ENCODE data around the gene NT5DC1. TPM values are rescaled to one million over a fixed set of nuclear protein-coding genes. Genes with fewer than 3 reads are reported as not detected.

NT5DC1 gene
- total RNA-seq, 2 experiments from 2014 or later = 39.4 to 42.4 TPM

DNA sequence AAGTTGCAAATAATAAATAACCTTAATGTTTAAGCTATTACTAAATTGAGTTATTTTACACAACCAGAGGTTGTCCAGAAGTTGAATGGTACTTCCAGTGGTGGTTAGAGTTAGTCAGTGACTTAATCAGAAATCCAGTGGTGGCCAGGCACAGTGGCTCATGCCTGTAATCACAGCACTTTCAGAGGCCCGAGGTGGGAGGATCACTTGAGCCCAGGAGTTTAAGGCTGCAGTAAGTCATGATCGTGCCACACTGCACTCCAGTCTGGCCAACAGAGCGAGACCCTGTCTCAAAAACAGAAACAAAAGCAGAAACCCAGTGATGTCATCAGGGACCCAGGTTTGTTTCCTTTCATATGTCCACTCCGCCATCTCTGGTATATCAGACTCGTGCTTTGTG lies 118.2 kb downstream of the NT5DC1 start:
- POLR2A ChIA-PET = no interaction called here
- CTCF ChIA-PET = interaction anchor here (0.7 to 3.8 kb wide), 14 partner anchors 10 to 429 kb away, joined by 3 to 13 read pairs (median 6); partner anchors contain the start of gene TSPYL1

GRCh38 chr6:116221067-116221466 lies 120.4 kb downstream of the NT5DC1 start:
- intact Hi-C loops (cut with DNase I, micrococcal nuclease) = no loop called here
- no peak for DNase-seq
- ChIA-PET CTCF (no interaction called here), POLR2A (no interaction called here)
- H3K27me3 Mint-ChIP-seq = no peaks in the 10 kb centered on the region
- no peaks in the 10 kb centered on the region for H3K9me3 Mint-ChIP-seq (ENCODE audit: low read depth)
- peaks cover 11% of the 10 kb centered on the region for H3K36me3 Mint-ChIP-seq (ENCODE audit: low read depth)
- no peak overlapping the region for H3K4me3 Mint-ChIP-seq
- peaks cover 5% of the 10 kb centered on the region for H3K4me1 Mint-ChIP-seq
- no peak for ATAC-seq
- no peak overlapping the region for H3K27ac Mint-ChIP-seq

More for the DNA sequence above, 118.2 kb downstream of the NT5DC1 start:
- H3K36me3 Mint-ChIP-seq (ENCODE audit: low read depth) = peaks cover 11% of the 10 kb centered on the region
- H3K4me1 Mint-ChIP-seq = peaks cover 5% of the 10 kb centered on the region
- H3K4me3 Mint-ChIP-seq = no peak overlapping the region
- intact Hi-C loops (cut with DNase I, micrococcal nuclease) = loop anchor here (1.0 to 5.0 kb wide), 4 partner anchors 48 to 342 kb away; no protein-coding TSS in a partner anchor
- ATAC-seq (no peak), DNase-seq (no peak)
- H3K27me3 Mint-ChIP-seq = no peaks in the 10 kb centered on the region
- H3K27ac Mint-ChIP-seq = no peak overlapping the region
- H3K9me3 Mint-ChIP-seq (ENCODE audit: low read depth) = no peaks in the 10 kb centered on the region

DNA sequence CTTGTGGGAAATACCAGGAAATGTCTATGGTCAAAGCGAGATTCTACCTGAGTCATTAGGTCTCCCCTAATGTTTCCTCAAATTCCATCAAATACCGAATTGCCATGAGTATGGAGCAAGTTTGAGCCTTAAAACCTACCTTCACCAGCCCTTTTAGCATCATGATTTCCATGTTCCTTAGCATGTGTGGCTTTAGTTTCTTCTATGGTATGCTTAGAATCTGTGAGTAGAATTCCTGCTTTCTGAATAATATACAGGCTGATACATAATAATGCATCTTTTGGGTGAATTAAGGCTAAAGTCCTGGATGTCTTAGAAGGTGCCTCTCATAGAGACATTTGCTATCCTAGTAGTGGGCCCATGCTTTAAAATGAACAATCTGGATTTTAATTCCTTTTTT lies 121.3 kb downstream of the NT5DC1 start:
- Mint-ChIP-seq H3K9me3 (ENCODE audit: low read depth) (no peaks in the 10 kb centered on the region), H3K4me1 (peaks cover 4% of the 10 kb centered on the region), H3K27ac (no peak overlapping the region), H3K27me3 (no peaks in the 10 kb centered on the region), H3K36me3 (ENCODE audit: low read depth) (peaks cover 11% of the 10 kb centered on the region), H3K4me3 (no peak overlapping the region)
- CTCF ChIA-PET = no interaction called here
- POLR2A ChIA-PET = no interaction called here
- DNase-seq (no peak), ATAC-seq (no peak)
- intact Hi-C loops (cut with DNase I, micrococcal nuclease) = no loop called here

GRCh38 chr6:116223355-116223754 lies 122.7 kb downstream of the NT5DC1 start:
- POLR2A ChIA-PET = no interaction called here
- intact Hi-C loops (cut with DNase I, micrococcal nuclease) = no loop called here
- DNase-seq (no peak), ATAC-seq (no peak)
- H3K9me3 Mint-ChIP-seq (ENCODE audit: low read depth) = no peaks in the 10 kb centered on the region
- H3K4me1 Mint-ChIP-seq = no peaks in the 10 kb centered on the region
- no peak overlapping the region for H3K4me3 Mint-ChIP-seq
- CTCF ChIA-PET = interaction anchor here (1.0 kb wide), 1 partner anchor 12 kb away, joined by 3 read pairs; no protein-coding TSS in a partner anchor
- H3K27me3 Mint-ChIP-seq = no peaks in the 10 kb centered on the region
- no peak overlapping the region for H3K27ac Mint-ChIP-seq
- H3K36me3 Mint-ChIP-seq (ENCODE audit: low read depth) = peaks cover 11% of the 10 kb centered on the region

DNA sequence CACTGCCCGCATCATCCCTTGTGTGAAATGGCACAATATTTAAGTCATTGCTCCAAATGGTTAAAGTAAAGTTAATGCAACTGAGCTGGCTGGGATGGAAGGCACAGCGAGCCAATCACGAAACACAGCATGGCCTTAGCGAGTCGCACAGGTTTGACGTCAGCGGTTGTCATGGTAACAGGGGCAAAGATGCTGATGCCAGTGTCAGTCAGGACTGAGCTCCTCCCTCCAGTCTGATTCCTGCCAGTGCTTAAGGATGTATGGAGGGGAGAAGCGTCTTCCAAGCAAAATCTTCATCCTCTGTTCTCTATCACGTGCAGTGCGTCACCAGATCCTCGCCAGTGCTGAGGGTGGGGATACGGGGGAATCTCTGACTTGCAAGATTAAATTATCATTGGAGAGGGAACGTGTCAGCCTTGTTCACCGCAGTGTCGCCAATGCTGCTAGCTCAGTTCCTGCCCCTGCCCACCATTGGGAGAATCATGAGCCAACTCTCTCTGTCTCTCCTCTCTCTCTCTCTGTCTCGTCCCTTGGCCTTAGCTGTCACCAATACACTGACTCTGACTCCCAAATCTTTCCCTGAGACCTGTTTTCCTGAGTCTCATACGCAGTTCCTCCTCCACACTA lies 128.7 kb downstream of the NT5DC1 start:
- Mint-ChIP-seq H3K36me3 (ENCODE audit: low read depth) (peaks cover 4% of the 10 kb centered on the region), H3K27ac (no peak overlapping the region), H3K4me1 (no peaks in the 10 kb centered on the region), H3K27me3 (no peaks in the 10 kb centered on the region), H3K9me3 (ENCODE audit: low read depth) (no peaks in the 10 kb centered on the region), H3K4me3 (no peak overlapping the region)
- ChIA-PET CTCF (interaction anchor here (0.7 to 1.4 kb wide), 4 partner anchors 11 to 129 kb away, joined by 3 to 7 read pairs (median 4); partner anchors contain the start of gene NT5DC1), POLR2A (no interaction called here)
- no peak for ATAC-seq
- intact Hi-C loops (cut with DNase I, micrococcal nuclease) = no loop called here
- DNase-seq = peak; percentile 54

- ATAC-seq = no peak
- intact Hi-C loops (cut with DNase I, micrococcal nuclease) = no loop called here
- no peaks in the 10 kb centered on the region for H3K4me1 Mint-ChIP-seq
- peaks cover 5% of the 10 kb centered on the region for H3K36me3 Mint-ChIP-seq (ENCODE audit: low read depth)
- ChIA-PET POLR2A (no interaction called here), CTCF (interaction anchor here (0.6 to 1.4 kb wide), 4 partner anchors 11 to 53 kb away, joined by 3 read pairs; no protein-coding TSS in a partner anchor)
- H3K27ac Mint-ChIP-seq = no peak overlapping the region
- no peaks in the 10 kb centered on the region for H3K9me3 Mint-ChIP-seq (ENCODE audit: low read depth)
- no peak overlapping the region for H3K4me3 Mint-ChIP-seq
- no peaks in the 10 kb centered on the region for H3K27me3 Mint-ChIP-seq
- DNase-seq = no peak
Observed at GRCh38 chr6:116234689-116235088, 134.0 kb downstream of the NT5DC1 start.

DNA sequence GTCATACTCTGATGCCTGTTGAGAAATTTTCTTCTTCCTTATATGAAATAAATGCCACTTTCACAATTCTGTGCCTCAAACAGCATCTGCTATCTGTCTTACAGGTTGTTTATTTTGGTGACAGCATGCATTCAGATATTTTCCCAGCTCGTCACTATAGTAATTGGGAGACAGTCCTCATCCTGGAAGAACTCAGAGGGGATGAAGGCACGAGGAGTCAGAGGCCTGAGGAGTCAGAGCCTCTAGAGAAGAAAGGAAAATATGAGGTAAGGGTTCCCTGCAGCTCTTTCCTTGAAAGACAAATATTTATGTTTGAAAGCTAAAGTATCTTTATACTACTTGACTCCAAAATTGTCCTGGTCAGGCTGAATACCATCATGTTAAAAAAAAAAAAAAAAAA lies 137.4 kb downstream of the NT5DC1 start:
- POLR2A ChIA-PET = no interaction called here
- CTCF ChIA-PET = interaction anchor here (1.5 kb wide), 1 partner anchor 21 kb away, joined by 5 read pairs; no protein-coding TSS in a partner anchor
- H3K36me3 Mint-ChIP-seq (ENCODE audit: low read depth) = peaks cover 3% of the 10 kb centered on the region
- H3K27me3 Mint-ChIP-seq = no peaks in the 10 kb centered on the region
- no peaks in the 10 kb centered on the region for H3K9me3 Mint-ChIP-seq (ENCODE audit: low read depth)
- DNase-seq (no peak), ATAC-seq (no peak)
- intact Hi-C loops (cut with DNase I, micrococcal nuclease) = no loop called here
- no peaks in the 10 kb centered on the region for H3K4me1 Mint-ChIP-seq
- no peak overlapping the region for H3K27ac Mint-ChIP-seq
- no peak overlapping the region for H3K4me3 Mint-ChIP-seq

DNA sequence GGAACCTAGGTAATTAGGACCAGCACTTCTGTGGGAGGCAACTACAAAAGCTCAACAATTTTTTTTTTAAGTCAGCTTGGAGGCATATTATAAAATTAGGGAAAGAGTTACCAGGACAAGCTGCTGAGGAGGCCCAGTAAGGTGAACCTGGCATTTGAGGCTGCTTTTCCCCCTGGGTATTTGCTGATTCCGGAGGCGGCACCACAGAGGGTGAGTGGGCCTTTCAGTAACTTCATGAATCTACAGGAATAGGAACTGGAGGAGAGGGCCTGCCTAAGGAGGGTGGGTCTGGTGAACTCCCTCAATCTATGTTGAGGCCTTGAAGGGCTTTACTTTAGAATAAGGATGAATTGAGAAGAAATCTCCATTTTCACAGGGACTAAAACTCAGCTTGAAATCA lies 138.6 kb downstream of the NT5DC1 start:
- ATAC-seq = no peak
- Mint-ChIP-seq H3K4me3 (no peak overlapping the region), H3K27me3 (no peaks in the 10 kb centered on the region), H3K27ac (no peak overlapping the region), H3K4me1 (no peaks in the 10 kb centered on the region), H3K9me3 (ENCODE audit: low read depth) (no peaks in the 10 kb centered on the region), H3K36me3 (ENCODE audit: low read depth) (peaks cover 2% of the 10 kb centered on the region)
- POLR2A ChIA-PET = no interaction called here
- no peak for DNase-seq
- CTCF ChIA-PET = interaction anchor here (0.7 to 1.5 kb wide), 2 partner anchors 22 to 29 kb away, joined by 3 to 5 read pairs; no protein-coding TSS in a partner anchor
- intact Hi-C loops (cut with DNase I, micrococcal nuclease) = no loop called here

DNA sequence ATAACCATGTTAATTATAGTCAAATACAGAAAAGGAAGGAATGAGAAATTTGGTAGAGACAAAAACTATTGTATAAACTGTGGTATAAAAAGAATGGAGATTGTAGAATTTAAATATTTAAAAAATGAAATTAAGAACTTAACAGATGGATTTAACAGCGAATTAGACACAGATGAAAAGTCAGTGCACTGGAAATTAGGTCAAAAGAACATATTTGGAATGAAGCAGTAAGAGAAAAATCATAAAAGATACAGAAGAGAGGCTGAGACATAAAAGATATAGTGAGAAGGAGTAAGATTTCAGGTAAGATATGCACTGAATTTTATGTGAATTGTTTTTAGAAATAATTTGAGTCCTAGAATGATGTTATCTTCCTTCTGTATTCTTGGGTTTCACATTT lies 139.2 kb downstream of the NT5DC1 start:
- ChIA-PET CTCF (no interaction called here), POLR2A (no interaction called here)
- H3K9me3 Mint-ChIP-seq (ENCODE audit: low read depth) = no peaks in the 10 kb centered on the region
- peaks cover 5% of the 10 kb centered on the region for H3K36me3 Mint-ChIP-seq (ENCODE audit: low read depth)
- H3K4me3 Mint-ChIP-seq = no peak overlapping the region
- no peak overlapping the region for H3K27ac Mint-ChIP-seq
- DNase-seq (no peak), ATAC-seq (no peak)
- intact Hi-C loops (cut with DNase I, micrococcal nuclease) = no loop called here
- H3K27me3 Mint-ChIP-seq = no peaks in the 10 kb centered on the region
- no peaks in the 10 kb centered on the region for H3K4me1 Mint-ChIP-seq

DNA sequence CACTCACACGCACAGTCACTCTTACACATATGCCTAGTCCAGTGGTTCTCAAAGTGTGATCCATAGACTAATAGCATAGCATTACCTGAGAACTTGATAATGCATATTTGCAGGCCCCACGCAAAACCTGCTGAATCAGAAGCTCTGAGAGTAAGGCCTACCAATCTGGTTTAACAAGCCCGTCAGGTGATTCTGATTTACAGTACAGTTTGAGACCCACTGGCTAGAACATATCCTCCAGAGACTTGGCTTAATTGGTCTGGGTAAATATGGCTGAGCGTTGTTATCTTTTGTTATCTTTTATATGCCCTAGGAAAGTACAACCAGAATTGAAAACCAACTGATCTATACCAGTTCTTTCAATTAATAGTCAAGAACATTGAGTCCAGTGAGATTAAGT lies 143.6 kb downstream of the NT5DC1 start:
- H3K27me3 Mint-ChIP-seq = no peaks in the 10 kb centered on the region
- H3K36me3 Mint-ChIP-seq (ENCODE audit: low read depth) = peaks cover 5% of the 10 kb centered on the region
- DNase-seq (no peak), ATAC-seq (no peak)
- ChIA-PET CTCF (interaction anchor here (1.9 kb wide), 1 partner anchor 10 kb away, joined by 4 read pairs; the partner anchor contains the start of gene TSPYL4), POLR2A (no interaction called here)
- H3K4me1 Mint-ChIP-seq = peaks cover 10% of the 10 kb centered on the region
- no peak overlapping the region for H3K27ac Mint-ChIP-seq
- no peak overlapping the region for H3K4me3 Mint-ChIP-seq
- intact Hi-C loops (cut with DNase I, micrococcal nuclease) = no loop called here
- H3K9me3 Mint-ChIP-seq (ENCODE audit: low read depth) = no peaks in the 10 kb centered on the region

GRCh38 chr6:116246089-116246488 lies 145.4 kb downstream of the NT5DC1 start:
- Mint-ChIP-seq H3K4me1 (peaks cover 23% of the 10 kb centered on the region), H3K4me3 (no peak overlapping the region), H3K27ac (no peak overlapping the region), H3K9me3 (ENCODE audit: low read depth) (no peaks in the 10 kb centered on the region), H3K27me3 (no peaks in the 10 kb centered on the region), H3K36me3 (ENCODE audit: low read depth) (peaks cover 12% of the 10 kb centered on the region)
- DNase-seq (no peak), ATAC-seq (no peak)
- intact Hi-C loops (cut with DNase I, micrococcal nuclease) = no loop called here
- ChIA-PET POLR2A (no interaction called here), CTCF (no interaction called here)

DNA sequence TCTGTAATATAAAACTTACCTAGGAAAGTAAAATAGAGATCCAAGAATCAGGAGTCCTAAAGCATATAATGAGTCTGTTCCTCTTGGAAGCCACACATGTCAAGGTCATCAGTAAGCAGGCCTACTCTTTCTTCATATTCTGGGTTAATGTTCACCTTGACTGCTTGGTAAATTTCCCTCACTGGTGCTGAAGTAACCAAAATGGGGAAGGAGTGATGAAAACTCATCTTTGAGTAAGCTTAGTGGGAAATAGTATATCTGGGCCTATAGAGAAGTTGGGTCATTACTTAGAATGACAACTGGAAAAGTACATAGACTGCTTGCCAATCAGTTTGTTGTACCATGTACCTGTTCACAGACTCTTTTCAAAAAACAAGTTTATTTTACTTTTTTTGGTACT lies 146.6 kb downstream of the NT5DC1 start:
- ChIA-PET POLR2A (no interaction called here), CTCF (interaction anchor here (2.4 kb wide), 1 partner anchor 29 kb away, joined by 7 read pairs; no protein-coding TSS in a partner anchor)
- no peaks in the 10 kb centered on the region for H3K9me3 Mint-ChIP-seq (ENCODE audit: low read depth)
- DNase-seq = no peak
- H3K4me1 Mint-ChIP-seq = peaks cover 25% of the 10 kb centered on the region
- peaks cover 24% of the 10 kb centered on the region for H3K36me3 Mint-ChIP-seq (ENCODE audit: low read depth)
- H3K27ac Mint-ChIP-seq = no peak overlapping the region
- no peak for ATAC-seq
- intact Hi-C loops (cut with DNase I, micrococcal nuclease) = no loop called here
- H3K4me3 Mint-ChIP-seq = no peak overlapping the region
- no peaks in the 10 kb centered on the region for H3K27me3 Mint-ChIP-seq

Measured in activated CD4-positive, alpha-beta T cell treated with anti-CD3 and anti-CD28 coated beads for 36 hours (primary cell).